HPDE6-E6E7 (cell line): Measurements from ENCODE around the gene MYADML2.
"Not testable (repeated sequence)": the region's sequence is repeated elsewhere in the genome, so short reads cannot be mapped to it uniquely, and the experiment has no call there.

Experiments
- DNase-seq: peaks from one replicate; pipeline ENCODE4 v3.0.0; 2011; ENCODE audit warnings: missing footprints; ENCODE audit errors: extremely low spot score

The MYADML2 gene

GRCh38 chr17:81926451-81927151 lies 20.4 kb downstream of the MYADML2 start:
- DNase-seq, result no peak

GRCh38 chr17:81925860-81926450 lies 21.1 kb downstream of the MYADML2 start:
- no peak for DNase-seq

- DNase-seq, result no peak
Observed at GRCh38 chr17:81924557-81925532, 22.2 kb downstream of the MYADML2 start.

GRCh38 chr17:81923302-81924260 lies 23.5 kb downstream of the MYADML2 start:
- DNase-seq, result peak; percentile 77

GRCh38 chr17:81922566-81923301 lies 24.3 kb downstream of the MYADML2 start:
- no peak for DNase-seq

- DNase-seq, result no peak
Observed at GRCh38 chr17:81921996-81922565, 25.0 kb downstream of the MYADML2 start.

GRCh38 chr17:81921537-81921862 lies 25.5 kb downstream of the MYADML2 start:
- DNase-seq, result no peak

- DNase-seq, result no peak
Observed at GRCh38 chr17:81920612-81921536, 26.2 kb downstream of the MYADML2 start.

GRCh38 chr17:81918832-81919545 lies 28.0 kb downstream of the MYADML2 start:
- DNase-seq, result no peak

GRCh38 chr17:81918333-81918669 lies 28.7 kb downstream of the MYADML2 start:
- DNase-seq, result not testable (repeated sequence)

GRCh38 chr17:81917565-81918332 lies 29.3 kb downstream of the MYADML2 start, which contains the start of gene SIRT7:
TSS of gene SIRT7 (minus strand) at chr17:81918176. CDS start at chr17:81918131, 45 bp downstream.
- peak; percentile 78 for DNase-seq

- peak; percentile 85 for DNase-seq
Observed at GRCh38 chr17:81916234-81917001, 30.6 kb downstream of the MYADML2 start.

GRCh38 chr17:81915331-81915730 lies 31.7 kb downstream of the MYADML2 start:
- DNase-seq, result no peak

- DNase-seq, result no peak
Observed at GRCh38 chr17:81914103-81914850, 32.8 kb downstream of the MYADML2 start.

GRCh38 chr17:81913394-81914102 lies 33.5 kb downstream of the MYADML2 start:
- DNase-seq, result no peak
